Measurements from ENCODE around the gene ANAPC13. TPM values are rescaled to one million over a fixed set of nuclear protein-coding genes. Genes with fewer than 3 reads are reported as not detected.

Gene ANAPC13
- total RNA-seq, 1 donor from 2014 or later, result 100 TPM

DNA sequence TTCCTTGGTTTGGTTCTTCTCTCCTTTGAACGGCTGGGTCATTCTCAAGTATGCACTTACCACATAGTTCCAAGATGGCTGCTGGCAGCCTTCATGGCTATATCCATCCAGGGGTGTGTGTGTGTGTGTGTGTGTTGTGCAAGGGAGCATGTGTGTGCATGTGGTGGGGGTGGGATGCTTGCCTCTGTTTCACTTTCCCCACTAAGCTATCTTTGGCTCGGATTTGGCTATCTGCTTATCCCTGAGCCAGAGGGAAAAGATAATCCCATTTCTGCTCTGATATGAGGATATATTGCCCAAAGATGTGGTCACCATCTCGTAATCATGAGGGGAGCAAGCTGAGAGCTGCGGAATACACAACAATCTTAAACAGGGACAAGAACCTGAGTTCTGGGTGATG, 26.2 kb downstream of the ANAPC13 start:
- peaks cover 28% of the 10 kb centered on the region for H3K4me1 Mint-ChIP-seq
- H4K20me1 ChIP-seq (ENCODE audit: low read depth), result no peaks in the 10 kb centered on the region
- H3K9me3 Mint-ChIP-seq, result no peaks in the 10 kb centered on the region
- no peaks in the 10 kb centered on the region for H3K27me3 ChIP-seq
- no peak overlapping the region for H3K27ac Mint-ChIP-seq
- no peak overlapping the region for H3K4me3 Mint-ChIP-seq
- H3K27ac ChIP-seq, result no peak overlapping the region
- H3K36me3 Mint-ChIP-seq, result no peaks in the 10 kb centered on the region
- peaks cover 25% of the 10 kb centered on the region for H3K4me1 ChIP-seq
- no peaks in the 10 kb centered on the region for H3K79me2 ChIP-seq (ENCODE audit: low read depth)
- H3K4me3 ChIP-seq, result no peak overlapping the region
- no peak overlapping the region for H2AFZ ChIP-seq (replicated peaks)
- H3K4me2 ChIP-seq, result no peak overlapping the region
- H3K27me3 Mint-ChIP-seq (ENCODE audit: insufficient read depth, low read depth), result no peaks in the 10 kb centered on the region
- H3F3A ChIP-seq (ENCODE audit: low read depth), result peaks cover 20% of the 10 kb centered on the region
- no peaks in the 10 kb centered on the region for H3K9me3 ChIP-seq (ENCODE audit: low read depth)
- TF ChIP-seq EZH2 (IDR thresholded peaks at IDR 0.05), result no peak
- no peak for TF ChIP-seq EZH2phosphoT487 (IDR thresholded peaks at IDR 0.05)
- TF ChIP-seq, protein P1, sequence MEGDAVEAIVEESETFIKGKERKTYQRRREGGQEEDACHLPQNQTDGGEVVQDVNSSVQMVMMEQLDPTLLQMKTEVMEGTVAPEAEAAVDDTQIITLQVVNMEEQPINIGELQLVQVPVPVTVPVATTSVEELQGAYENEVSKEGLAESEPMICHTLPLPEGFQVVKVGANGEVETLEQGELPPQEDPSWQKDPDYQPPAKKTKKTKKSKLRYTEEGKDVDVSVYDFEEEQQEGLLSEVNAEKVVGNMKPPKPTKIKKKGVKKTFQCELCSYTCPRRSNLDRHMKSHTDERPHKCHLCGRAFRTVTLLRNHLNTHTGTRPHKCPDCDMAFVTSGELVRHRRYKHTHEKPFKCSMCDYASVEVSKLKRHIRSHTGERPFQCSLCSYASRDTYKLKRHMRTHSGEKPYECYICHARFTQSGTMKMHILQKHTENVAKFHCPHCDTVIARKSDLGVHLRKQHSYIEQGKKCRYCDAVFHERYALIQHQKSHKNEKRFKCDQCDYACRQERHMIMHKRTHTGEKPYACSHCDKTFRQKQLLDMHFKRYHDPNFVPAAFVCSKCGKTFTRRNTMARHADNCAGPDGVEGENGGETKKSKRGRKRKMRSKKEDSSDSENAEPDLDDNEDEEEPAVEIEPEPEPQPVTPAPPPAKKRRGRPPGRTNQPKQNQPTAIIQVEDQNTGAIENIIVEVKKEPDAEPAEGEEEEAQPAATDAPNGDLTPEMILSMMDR (IDR thresholded peaks at IDR 0.05), result no peak
- no peaks in the 10 kb centered on the region for H3K36me3 ChIP-seq
- DNase-seq (ENCODE audit: low spot score), result no peak
- no peak overlapping the region for H3K9ac ChIP-seq

DNA sequence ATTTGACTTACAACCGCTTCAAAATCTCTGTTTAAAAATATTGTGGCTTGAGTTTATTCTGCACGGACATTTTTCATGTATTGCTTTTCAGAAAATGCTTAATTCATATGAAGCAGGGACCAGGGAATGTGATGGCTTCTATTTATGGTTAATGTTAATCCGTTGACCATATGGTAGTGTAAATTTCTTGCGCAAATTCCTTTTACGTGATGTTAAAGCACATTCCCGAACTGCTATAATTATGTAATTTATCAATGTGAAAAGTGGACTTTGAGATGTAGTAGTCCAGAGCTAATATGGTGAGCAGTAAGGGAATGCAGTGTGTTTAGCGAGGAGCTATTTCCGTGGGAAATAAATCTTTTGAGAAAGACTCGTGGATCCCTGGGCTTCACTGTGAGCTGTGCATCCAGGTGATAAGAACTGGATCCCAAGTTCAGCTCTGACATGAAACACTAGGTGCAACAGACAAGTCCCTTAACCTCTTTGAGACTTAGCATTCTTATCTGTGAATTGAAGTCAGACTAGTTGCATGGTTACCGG, 27.3 kb downstream of the ANAPC13 start:
- no peaks in the 10 kb centered on the region for H3K27me3 Mint-ChIP-seq (ENCODE audit: insufficient read depth, low read depth)
- no peaks in the 10 kb centered on the region for H3K27me3 ChIP-seq
- H4K20me1 ChIP-seq (ENCODE audit: low read depth), result no peaks in the 10 kb centered on the region
- H3K4me2 ChIP-seq, result no peak overlapping the region
- no peak overlapping the region for H2AFZ ChIP-seq (replicated peaks)
- H3K4me3 ChIP-seq, result no peak overlapping the region
- peaks cover 19% of the 10 kb centered on the region for H3K4me1 Mint-ChIP-seq
- H3K4me1 ChIP-seq, result peaks cover 17% of the 10 kb centered on the region
- no peaks in the 10 kb centered on the region for H3K79me2 ChIP-seq (ENCODE audit: low read depth)
- H3F3A ChIP-seq (ENCODE audit: low read depth), result peaks cover 9% of the 10 kb centered on the region
- H3K27ac ChIP-seq, result no peak overlapping the region
- H3K36me3 ChIP-seq, result no peaks in the 10 kb centered on the region
- TF ChIP-seq, protein P1 (IDR thresholded peaks at IDR 0.05), result no peak
- TF ChIP-seq EZH2phosphoT487 (IDR thresholded peaks at IDR 0.05), result no peak
- no peak for TF ChIP-seq EZH2 (IDR thresholded peaks at IDR 0.05)
- no peaks in the 10 kb centered on the region for H3K9me3 Mint-ChIP-seq
- no peak for DNase-seq (ENCODE audit: low spot score)
- no peak overlapping the region for H3K4me3 Mint-ChIP-seq
- H3K9me3 ChIP-seq (ENCODE audit: low read depth), result no peaks in the 10 kb centered on the region
- H3K9ac ChIP-seq, result no peak overlapping the region
- no peaks in the 10 kb centered on the region for H3K36me3 Mint-ChIP-seq
- H3K27ac Mint-ChIP-seq, result no peak overlapping the region

DNA sequence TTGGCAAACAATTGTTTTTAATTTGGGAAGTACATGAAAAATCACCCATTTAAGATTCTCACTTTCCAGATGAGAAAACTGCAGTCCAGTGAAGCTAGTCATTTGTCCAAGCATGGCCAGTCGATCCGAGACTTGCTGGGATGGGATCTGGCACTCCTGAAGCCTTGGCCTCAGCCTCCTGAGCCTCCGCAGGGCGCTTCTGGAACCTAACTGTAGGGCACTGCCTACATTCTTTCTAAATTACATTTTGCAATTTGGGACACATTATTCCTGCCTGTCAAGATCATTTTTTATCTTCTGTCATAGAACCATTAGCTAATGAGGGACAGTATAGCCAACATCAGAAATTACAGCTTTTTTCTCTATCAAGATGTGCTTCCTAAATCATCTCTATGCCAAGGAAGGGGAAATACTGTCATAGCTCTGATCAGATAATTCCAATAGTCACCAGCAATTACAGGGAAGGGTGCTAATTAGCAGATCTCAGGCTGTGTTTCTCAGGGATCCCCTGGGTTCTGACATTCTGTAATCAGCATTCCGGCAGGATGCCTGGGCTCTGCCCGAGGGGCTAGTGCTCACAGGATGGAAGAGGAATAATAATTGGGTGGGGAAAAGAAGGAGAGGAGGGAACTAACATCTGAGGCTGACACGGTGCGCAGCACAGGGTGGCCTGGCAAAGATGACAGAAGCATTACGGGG, 28.3 kb downstream of the ANAPC13 start:
- Histone ChIP-seq H3K27me3 (no peaks in the 10 kb centered on the region), H3K9ac (no peak overlapping the region), H3K27ac (no peak overlapping the region), H3K9me3 (ENCODE audit: low read depth) (no peaks in the 10 kb centered on the region), H3K36me3 (no peaks in the 10 kb centered on the region), H3K4me2 (no peak overlapping the region), H3K4me1 (peaks cover 7% of the 10 kb centered on the region), H3F3A (ENCODE audit: low read depth) (no peaks in the 10 kb centered on the region), H2AFZ (replicated peaks) (no peak overlapping the region), H3K4me3 (no peak overlapping the region), H3K79me2 (ENCODE audit: low read depth) (no peaks in the 10 kb centered on the region), H4K20me1 (ENCODE audit: low read depth) (no peaks in the 10 kb centered on the region)
- Mint-ChIP-seq H3K4me3 (no peak overlapping the region), H3K27ac (no peak overlapping the region), H3K9me3 (no peaks in the 10 kb centered on the region), H3K36me3 (no peaks in the 10 kb centered on the region), H3K27me3 (ENCODE audit: insufficient read depth, low read depth) (no peaks in the 10 kb centered on the region), H3K4me1 (peaks cover 10% of the 10 kb centered on the region)
- DNase-seq (ENCODE audit: low spot score), result no peak
- no peak for TF ChIP-seq EZH2 (IDR thresholded peaks at IDR 0.05)
- TF ChIP-seq, protein P1 (IDR thresholded peaks at IDR 0.05), result no peak
- TF ChIP-seq EZH2phosphoT487 (IDR thresholded peaks at IDR 0.05), result no peak
